Gastroesophageal sphincter (tissue), 3 donors: ENCODE results near the gene HS3ST3B1.

ENCODE experiments used
- POLR2A ChIP-seq, 2 donors: fragments of 450-650 bp; IDR thresholded peaks; one replicate each; pipeline ENCODE4 v1.6.1; 2017; ENCODE audit warnings: antibody characterized with exemption in 2 of 2, mild to moderate bottlenecking in 2 of 2, moderate library complexity in 1 of 2
- TF ChIP-seq, protein P1 (sequence below), 4 experiments: fragments of 200-600 bp in 2 of 4; fragments of 450-650 bp in 2 of 4; sonication (generic) in 1 of 4; IDR thresholded peaks; one replicate each; pipeline ENCODE4 v1.5.1; 2017 to 2019; ENCODE audit warnings: antibody characterized with exemption in 4 of 4, mild to moderate bottlenecking in 2 of 4, moderate library complexity in 2 of 4

DNA sequence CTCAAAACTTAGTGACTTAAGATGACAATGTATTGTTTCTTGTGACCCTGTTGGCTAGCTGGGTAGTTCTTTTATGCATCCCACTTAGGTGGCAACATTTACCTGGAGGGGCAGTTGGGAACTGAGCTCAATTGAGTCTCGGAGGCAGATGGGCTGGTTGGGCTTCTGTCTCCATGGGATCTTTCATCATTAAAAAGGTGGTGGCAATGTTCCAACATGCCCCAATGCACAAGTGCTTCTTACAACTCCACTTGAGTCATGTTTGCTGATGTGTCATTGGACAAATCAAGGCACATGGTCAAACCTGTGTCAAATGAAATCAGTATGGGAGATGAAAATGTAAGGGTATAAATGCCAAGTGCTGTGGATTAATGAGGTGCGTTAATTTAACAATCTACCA is 11.7 kb upstream of the HS3ST3B1 start:
- TF ChIP-seq, protein P1, sequence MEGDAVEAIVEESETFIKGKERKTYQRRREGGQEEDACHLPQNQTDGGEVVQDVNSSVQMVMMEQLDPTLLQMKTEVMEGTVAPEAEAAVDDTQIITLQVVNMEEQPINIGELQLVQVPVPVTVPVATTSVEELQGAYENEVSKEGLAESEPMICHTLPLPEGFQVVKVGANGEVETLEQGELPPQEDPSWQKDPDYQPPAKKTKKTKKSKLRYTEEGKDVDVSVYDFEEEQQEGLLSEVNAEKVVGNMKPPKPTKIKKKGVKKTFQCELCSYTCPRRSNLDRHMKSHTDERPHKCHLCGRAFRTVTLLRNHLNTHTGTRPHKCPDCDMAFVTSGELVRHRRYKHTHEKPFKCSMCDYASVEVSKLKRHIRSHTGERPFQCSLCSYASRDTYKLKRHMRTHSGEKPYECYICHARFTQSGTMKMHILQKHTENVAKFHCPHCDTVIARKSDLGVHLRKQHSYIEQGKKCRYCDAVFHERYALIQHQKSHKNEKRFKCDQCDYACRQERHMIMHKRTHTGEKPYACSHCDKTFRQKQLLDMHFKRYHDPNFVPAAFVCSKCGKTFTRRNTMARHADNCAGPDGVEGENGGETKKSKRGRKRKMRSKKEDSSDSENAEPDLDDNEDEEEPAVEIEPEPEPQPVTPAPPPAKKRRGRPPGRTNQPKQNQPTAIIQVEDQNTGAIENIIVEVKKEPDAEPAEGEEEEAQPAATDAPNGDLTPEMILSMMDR (IDR thresholded peaks at IDR 0.05) = no peak
- TF ChIP-seq POLR2A (IDR thresholded peaks at IDR 0.05) = no peak
